Liver (tissue), 9 donors: ENCODE results near the gene PROK1. TPM values are rescaled to one million over a fixed set of nuclear protein-coding genes. Genes with fewer than 3 reads are reported as not detected.

ENCODE experiments used
- DNase-seq: peaks from one replicate; pipeline ENCODE4 v3.0.0-alpha.2; 2017; ENCODE audit warnings: low spot score
- H3K27ac ChIP-seq, 2 donors: one replicate each; pipeline ENCODE4 v1.7.0; 2013; ENCODE audit warnings: inconsistent platforms in 2 of 2, low read length in 2 of 2, control low read depth in 1 of 2, low read depth in 1 of 2, mild to moderate bottlenecking in 1 of 2
- H3K27me3 ChIP-seq, 4 donors: one replicate each; pipeline versions ENCODE4 v1.6.1 to v1.7.0; 2013; ENCODE audit warnings: low read length in 3 of 4, inconsistent platforms in 1 of 4, mild to moderate bottlenecking in 1 of 4, moderate library complexity in 1 of 4; ENCODE audit not compliant: control insufficient read depth in 4 of 4, insufficient read depth in 4 of 4
- H3K36me3 ChIP-seq, 4 donors: one replicate each; pipeline versions ENCODE4 v1.6.1 to v1.7.0; 2013; ENCODE audit warnings: low read length in 3 of 4, mild to moderate bottlenecking in 3 of 4, low read depth in 1 of 4, moderate library complexity in 1 of 4; ENCODE audit not compliant: control insufficient read depth in 4 of 4, insufficient read depth in 3 of 4
- H3K4me1 ChIP-seq, 4 donors: one replicate each; pipeline versions ENCODE4 v1.6.1 to v1.7.0; 2013; ENCODE audit warnings: low read length in 3 of 4, mild to moderate bottlenecking in 3 of 4, moderate library complexity in 1 of 4; ENCODE audit not compliant: control insufficient read depth in 4 of 4, insufficient read depth in 4 of 4
- H3K4me3 ChIP-seq, 3 donors: one replicate each; pipeline versions ENCODE4 v1.6.1 to v1.7.0; 2013; ENCODE audit warnings: low read length in 3 of 3, control low read depth in 1 of 3, low read depth in 1 of 3, mild to moderate bottlenecking in 1 of 3
- H3K9ac ChIP-seq, 2 donors: one replicate each; pipeline ENCODE4 v1.7.0; 2013; ENCODE audit warnings: low read length in 2 of 2, mild to moderate bottlenecking in 2 of 2, moderate library complexity in 2 of 2, control low read depth in 1 of 2, low read depth in 1 of 2
- H3K9me3 ChIP-seq, 4 donors: one replicate each; pipeline versions ENCODE4 v1.6.1 to v1.7.0; 2013; ENCODE audit warnings: low read length in 3 of 4; ENCODE audit not compliant: control insufficient read depth in 4 of 4
- EGR1 ChIP-seq, 2 donors: IDR thresholded peaks; 2 replicates each; pipeline ENCODE4 v1.6.1; 2016 to 2018; ENCODE audit warnings: antibody characterized with exemption in 2 of 2, low read depth in 2 of 2
- FOXA1 ChIP-seq: IDR thresholded peaks from 2 replicates; pipeline ENCODE4 v1.6.1; 2016; ENCODE audit warnings: antibody characterized with exemption
- FOXA2 ChIP-seq: IDR thresholded peaks from 2 replicates; pipeline ENCODE4 v1.6.1; 2016; ENCODE audit warnings: antibody characterized with exemption
- GABPA ChIP-seq, 2 donors: IDR thresholded peaks in 1 of 2; conservative IDR thresholded peaks in 1 of 2; 2 replicates each; pipeline ENCODE4 v1.6.1; 2016; ENCODE audit warnings: antibody characterized with exemption in 2 of 2, mild to moderate bottlenecking in 1 of 2, moderate library complexity in 1 of 2
- HNF4A ChIP-seq, 2 donors: conservative IDR thresholded peaks; 2 replicates each; pipeline ENCODE4 v1.6.1; 2016; ENCODE audit warnings: antibody characterized with exemption in 2 of 2, mild to moderate bottlenecking in 2 of 2
- HNF4G ChIP-seq: IDR thresholded peaks from 2 replicates; pipeline ENCODE4 v1.6.1; 2016; ENCODE audit warnings: antibody characterized with exemption
- JUND ChIP-seq, 2 donors: IDR thresholded peaks; 2 replicates each; pipeline ENCODE4 v1.6.1; 2016; ENCODE audit warnings: antibody characterized with exemption in 2 of 2
- NR2F2 ChIP-seq: IDR thresholded peaks from 2 replicates; pipeline ENCODE4 v1.6.1; 2016; ENCODE audit warnings: antibody characterized with exemption
- RAD21 ChIP-seq, 2 donors: IDR thresholded peaks; 2 replicates each; pipeline ENCODE4 v1.6.1; 2016; ENCODE audit warnings: antibody characterized with exemption in 2 of 2, mild to moderate bottlenecking in 2 of 2
- RXRA ChIP-seq, 2 donors: IDR thresholded peaks; 2 replicates each; pipeline ENCODE4 v1.6.1; 2017 to 2018; ENCODE audit warnings: antibody characterized with exemption in 2 of 2, mild to moderate bottlenecking in 1 of 2
- SP1 ChIP-seq: IDR thresholded peaks from 2 replicates; pipeline ENCODE4 v1.6.1; 2018; ENCODE audit warnings: antibody characterized with exemption, mild to moderate bottlenecking
- TAF1 ChIP-seq: conservative IDR thresholded peaks from 2 replicates; pipeline ENCODE4 v1.6.1; 2016; ENCODE audit warnings: antibody characterized with exemption, mild to moderate bottlenecking
- YY1 ChIP-seq: IDR thresholded peaks from 2 replicates; pipeline ENCODE4 v1.6.1; 2016; ENCODE audit warnings: antibody characterized with exemption, mild to moderate bottlenecking
- WGBS: extraction: QIAGEN DNeasy Blood & Tissue Kit; methylation state at CpG from one replicate; pipeline ENCODE4 v1.1.7; 2013; 5-methylcytosine and 5-hydroxymethylcytosine counted together
- polyA plus RNA-seq, 2 donors: library from polyadenylated mRNA; stranded (reverse) in 1 of 2; unstranded in 1 of 2; fragments of 200-250 nt in 1 of 2; fragments of >200 nt in 1 of 2; fragmentation: Nextera tagmentation in 1 of 2; extraction: Ambion mirVana in 1 of 2; gene quantifications; one replicate each; pipeline versions ENCODE4 v1.2.1 to v1.2.3, GENCODE V29; 2013 to 2015
- total RNA-seq, 2 donors: library from RNA; depleted of rRNA; stranded (reverse); fragments of >200 nt; gene quantifications; one replicate each; pipeline ENCODE4 v1.2.3, GENCODE V29; 2014
- TF ChIP-seq, protein P1 (sequence below): IDR thresholded peaks from 2 replicates; pipeline ENCODE4 v1.6.1; 2016; ENCODE audit warnings: antibody characterized with exemption
- TF ChIP-seq, protein P2 (sequence below): IDR thresholded peaks from 2 replicates; pipeline ENCODE4 v1.6.1; 2016; ENCODE audit warnings: antibody characterized with exemption, mild to moderate bottlenecking
- TF ChIP-seq, protein P3 (sequence below): IDR thresholded peaks from 2 replicates; pipeline ENCODE4 v1.6.1; 2016; ENCODE audit warnings: antibody characterized with exemption
- TF ChIP-seq, protein P4 (sequence below): fragments of 150-350 bp; IDR thresholded peaks from 2 replicates; pipeline ENCODE4 v1.5.1; 2017; ENCODE audit warnings: improper control_type of control experiment, low read depth, low read length; ENCODE audit not compliant: missing input control
- donor health status: healthy.
- donor health status: healthy.
- donor health status: healthy.
- donor health status: healthy.
- donor health status: healthy.

PROK1 gene
- total and polyA plus RNA-seq, 4 donors = 0.03 TPM; not detected in 3

DNA sequence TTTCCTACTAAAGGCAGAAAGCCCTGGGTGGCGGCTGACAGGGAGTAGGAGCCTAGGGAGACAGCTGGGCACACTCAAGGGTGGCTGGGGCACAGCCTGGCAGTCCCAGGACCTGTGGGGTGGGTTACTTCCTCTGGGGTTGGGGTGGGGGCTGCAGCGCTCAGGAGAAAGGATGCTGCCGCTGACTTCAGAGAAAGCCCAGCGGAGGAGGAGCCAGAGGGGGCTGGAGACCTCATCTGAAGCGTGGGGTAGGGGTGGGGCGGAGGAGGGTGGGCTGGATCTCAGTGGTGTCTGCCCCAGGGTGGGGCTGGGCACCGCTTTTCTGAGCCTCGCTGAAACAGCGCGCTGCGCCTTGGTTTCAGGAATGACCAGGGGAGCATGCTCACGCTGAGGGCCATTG is 37.2 kb downstream of the PROK1 start (continued):
- TF ChIP-seq YY1 = no peak

DNA sequence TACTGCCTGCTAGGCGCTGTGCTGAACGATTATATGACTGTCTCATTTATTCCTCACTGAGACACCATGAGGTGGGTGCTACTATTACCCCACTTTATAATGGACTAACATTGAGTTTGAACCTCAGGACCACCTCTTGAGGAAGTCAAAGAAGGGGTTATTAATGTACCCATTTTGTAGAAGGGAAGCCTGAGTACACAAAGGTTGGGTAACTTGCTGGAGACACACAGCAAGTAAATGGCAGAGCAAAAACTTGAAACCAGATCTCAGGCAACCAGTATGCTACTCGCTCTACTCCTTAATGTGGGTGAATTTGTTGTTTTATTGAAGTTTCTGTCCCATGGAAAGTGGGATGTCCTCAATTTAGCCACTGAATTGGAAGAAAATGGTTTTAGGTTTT is 37.9 kb downstream of the PROK1 start:
- Histone ChIP-seq H3K4me3 (no peak overlapping the region), H3K9me3 (no peaks in the 10 kb centered on the region), H3K36me3 (no peaks in the 10 kb centered on the region), H3K9ac (no peak overlapping the region), H3K27ac (no peak overlapping the region), H3K27me3 (no peaks in the 10 kb centered on the region), H3K4me1 (no peaks in the 10 kb centered on the region)
- WGBS = 65% methylated on average over 3 of the region's 3 CpGs
- no peak for DNase-seq
- TF ChIP-seq, protein P1, sequence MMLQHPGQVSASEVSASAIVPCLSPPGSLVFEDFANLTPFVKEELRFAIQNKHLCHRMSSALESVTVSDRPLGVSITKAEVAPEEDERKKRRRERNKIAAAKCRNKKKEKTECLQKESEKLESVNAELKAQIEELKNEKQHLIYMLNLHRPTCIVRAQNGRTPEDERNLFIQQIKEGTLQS = no peak
- TF ChIP-seq EGR1 (IDR thresholded peaks at IDR 0.05; ENCODE audit: low read depth in 2 of 2) = no peak
- no peak for TF ChIP-seq GABPA (IDR thresholded peaks at IDR 0.05 in 1 of 2, conservative IDR thresholded peaks at IDR 0.05 in 1 of 2)
- no peak for TF ChIP-seq SP1
- no peak for TF ChIP-seq FOXA2
- TF ChIP-seq JUND (IDR thresholded peaks at IDR 0.05) = no peak
- TF ChIP-seq FOXA1 = no peak
- no peak for TF ChIP-seq YY1
- no peak for TF ChIP-seq HNF4G
- TF ChIP-seq, protein P2, sequence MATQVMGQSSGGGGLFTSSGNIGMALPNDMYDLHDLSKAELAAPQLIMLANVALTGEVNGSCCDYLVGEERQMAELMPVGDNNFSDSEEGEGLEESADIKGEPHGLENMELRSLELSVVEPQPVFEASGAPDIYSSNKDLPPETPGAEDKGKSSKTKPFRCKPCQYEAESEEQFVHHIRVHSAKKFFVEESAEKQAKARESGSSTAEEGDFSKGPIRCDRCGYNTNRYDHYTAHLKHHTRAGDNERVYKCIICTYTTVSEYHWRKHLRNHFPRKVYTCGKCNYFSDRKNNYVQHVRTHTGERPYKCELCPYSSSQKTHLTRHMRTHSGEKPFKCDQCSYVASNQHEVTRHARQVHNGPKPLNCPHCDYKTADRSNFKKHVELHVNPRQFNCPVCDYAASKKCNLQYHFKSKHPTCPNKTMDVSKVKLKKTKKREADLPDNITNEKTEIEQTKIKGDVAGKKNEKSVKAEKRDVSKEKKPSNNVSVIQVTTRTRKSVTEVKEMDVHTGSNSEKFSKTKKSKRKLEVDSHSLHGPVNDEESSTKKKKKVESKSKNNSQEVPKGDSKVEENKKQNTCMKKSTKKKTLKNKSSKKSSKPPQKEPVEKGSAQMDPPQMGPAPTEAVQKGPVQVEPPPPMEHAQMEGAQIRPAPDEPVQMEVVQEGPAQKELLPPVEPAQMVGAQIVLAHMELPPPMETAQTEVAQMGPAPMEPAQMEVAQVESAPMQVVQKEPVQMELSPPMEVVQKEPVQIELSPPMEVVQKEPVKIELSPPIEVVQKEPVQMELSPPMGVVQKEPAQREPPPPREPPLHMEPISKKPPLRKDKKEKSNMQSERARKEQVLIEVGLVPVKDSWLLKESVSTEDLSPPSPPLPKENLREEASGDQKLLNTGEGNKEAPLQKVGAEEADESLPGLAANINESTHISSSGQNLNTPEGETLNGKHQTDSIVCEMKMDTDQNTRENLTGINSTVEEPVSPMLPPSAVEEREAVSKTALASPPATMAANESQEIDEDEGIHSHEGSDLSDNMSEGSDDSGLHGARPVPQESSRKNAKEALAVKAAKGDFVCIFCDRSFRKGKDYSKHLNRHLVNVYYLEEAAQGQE = no peak
- TF ChIP-seq RXRA (IDR thresholded peaks at IDR 0.05) = no peak
- TF ChIP-seq, protein P3, sequence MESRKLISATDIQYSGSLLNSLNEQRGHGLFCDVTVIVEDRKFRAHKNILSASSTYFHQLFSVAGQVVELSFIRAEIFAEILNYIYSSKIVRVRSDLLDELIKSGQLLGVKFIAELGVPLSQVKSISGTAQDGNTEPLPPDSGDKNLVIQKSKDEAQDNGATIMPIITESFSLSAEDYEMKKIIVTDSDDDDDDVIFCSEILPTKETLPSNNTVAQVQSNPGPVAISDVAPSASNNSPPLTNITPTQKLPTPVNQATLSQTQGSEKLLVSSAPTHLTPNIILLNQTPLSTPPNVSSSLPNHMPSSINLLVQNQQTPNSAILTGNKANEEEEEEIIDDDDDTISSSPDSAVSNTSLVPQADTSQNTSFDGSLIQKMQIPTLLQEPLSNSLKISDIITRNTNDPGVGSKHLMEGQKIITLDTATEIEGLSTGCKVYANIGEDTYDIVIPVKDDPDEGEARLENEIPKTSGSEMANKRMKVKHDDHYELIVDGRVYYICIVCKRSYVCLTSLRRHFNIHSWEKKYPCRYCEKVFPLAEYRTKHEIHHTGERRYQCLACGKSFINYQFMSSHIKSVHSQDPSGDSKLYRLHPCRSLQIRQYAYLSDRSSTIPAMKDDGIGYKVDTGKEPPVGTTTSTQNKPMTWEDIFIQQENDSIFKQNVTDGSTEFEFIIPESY = no peak
- TF ChIP-seq HNF4A (conservative IDR thresholded peaks at IDR 0.05) = no peak
- no peak for TF ChIP-seq NR2F2

DNA sequence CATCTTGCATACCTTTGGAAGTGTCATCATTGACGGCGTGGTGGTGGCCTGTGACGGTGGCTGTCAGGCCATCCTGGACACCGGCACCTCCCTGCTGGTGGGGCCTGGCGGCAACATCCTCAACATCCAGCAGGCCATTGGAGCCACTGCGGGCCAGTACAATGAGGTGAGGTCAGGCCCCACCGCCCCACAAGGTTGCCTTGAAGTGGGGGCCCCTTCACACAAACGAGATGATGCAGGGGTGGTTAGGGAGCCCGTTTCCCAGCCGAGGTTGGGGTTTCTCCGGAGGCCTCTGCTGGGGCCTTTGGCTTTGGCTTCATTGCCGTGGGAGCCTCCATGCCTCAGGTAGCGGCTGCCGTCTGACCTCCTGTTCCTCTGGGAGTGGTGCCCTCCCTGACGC is 38.5 kb downstream of the PROK1 start:
- 96% methylated on average over 15 of the region's 15 CpGs for WGBS
- TF ChIP-seq, protein P1 = no peak
- TF ChIP-seq TAF1 (no peak), RAD21 (IDR thresholded peaks at IDR 0.05) (no peak), YY1 (no peak), GABPA (IDR thresholded peaks at IDR 0.05 in 1 of 2, conservative IDR thresholded peaks at IDR 0.05 in 1 of 2) (no peak), NR2F2 (no peak), HNF4G (no peak)
- TF ChIP-seq, protein P3 = no peak
- TF ChIP-seq, protein P4, sequence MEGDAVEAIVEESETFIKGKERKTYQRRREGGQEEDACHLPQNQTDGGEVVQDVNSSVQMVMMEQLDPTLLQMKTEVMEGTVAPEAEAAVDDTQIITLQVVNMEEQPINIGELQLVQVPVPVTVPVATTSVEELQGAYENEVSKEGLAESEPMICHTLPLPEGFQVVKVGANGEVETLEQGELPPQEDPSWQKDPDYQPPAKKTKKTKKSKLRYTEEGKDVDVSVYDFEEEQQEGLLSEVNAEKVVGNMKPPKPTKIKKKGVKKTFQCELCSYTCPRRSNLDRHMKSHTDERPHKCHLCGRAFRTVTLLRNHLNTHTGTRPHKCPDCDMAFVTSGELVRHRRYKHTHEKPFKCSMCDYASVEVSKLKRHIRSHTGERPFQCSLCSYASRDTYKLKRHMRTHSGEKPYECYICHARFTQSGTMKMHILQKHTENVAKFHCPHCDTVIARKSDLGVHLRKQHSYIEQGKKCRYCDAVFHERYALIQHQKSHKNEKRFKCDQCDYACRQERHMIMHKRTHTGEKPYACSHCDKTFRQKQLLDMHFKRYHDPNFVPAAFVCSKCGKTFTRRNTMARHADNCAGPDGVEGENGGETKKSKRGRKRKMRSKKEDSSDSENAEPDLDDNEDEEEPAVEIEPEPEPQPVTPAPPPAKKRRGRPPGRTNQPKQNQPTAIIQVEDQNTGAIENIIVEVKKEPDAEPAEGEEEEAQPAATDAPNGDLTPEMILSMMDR = no peak
- H3K27me3 ChIP-seq = no peaks in the 10 kb centered on the region
- no peak for DNase-seq
- no peak overlapping the region for H3K27ac ChIP-seq
- no peak overlapping the region for H3K9ac ChIP-seq
- no peak overlapping the region for H3K4me3 ChIP-seq
- no peaks in the 10 kb centered on the region for H3K4me1 ChIP-seq
- no peaks in the 10 kb centered on the region for H3K36me3 ChIP-seq
- no peaks in the 10 kb centered on the region for H3K9me3 ChIP-seq
